Ovary (tissue), 9 donors: ENCODE data around the gene ATG14. TPM values are rescaled to one million over a fixed set of nuclear protein-coding genes. Genes with fewer than 3 reads are reported as not detected.
A peak's percentile ranks its signal among the peaks of the same experiment; 100 is the strongest.

Source experiments
- DNase-seq, 5 donors: peaks; one replicate each; pipeline ENCODE4 v3.0.0-alpha.2; 2019 to 2020
- H3K27ac ChIP-seq, 2 donors: fragments of 200-600 bp; one replicate each; pipeline versions ENCODE4 v1.5.1 to v1.8.0; 2019 to 2022
- H3K27me3 ChIP-seq: fragments of 200-600 bp; one replicate; pipeline ENCODE4 v1.8.0; 2022
- H3K36me3 ChIP-seq: fragments of 200-600 bp; sonication (generic); one replicate; pipeline ENCODE4 v1.5.1; 2019
- H3K4me1 ChIP-seq: one replicate; pipeline ENCODE4 v1.8.1; 2013; ENCODE audit warnings: mild to moderate bottlenecking, moderate library complexity; ENCODE audit not compliant: insufficient read depth
- H3K4me3 ChIP-seq: fragments of 200-600 bp; sonication (generic); one replicate; pipeline ENCODE4 v1.5.1; 2017
- H3K9me3 ChIP-seq, 2 donors: fragments of 200-600 bp in 1 of 2; sonication (generic) in 1 of 2; one replicate each; pipeline versions ENCODE4 v1.5.1 to v1.8.1; 2013 to 2019; ENCODE audit warnings: mild to moderate bottlenecking in 1 of 2, moderate library complexity in 1 of 2
- CTCF ChIP-seq, 3 donors: fragments of 450-650 bp in 2 of 3; fragments of 200-600 bp in 1 of 3; IDR thresholded peaks; one replicate each; pipeline versions ENCODE4 v1.5.1 to v1.8.0; 2016 to 2022; ENCODE audit warnings: antibody characterized with exemption in 3 of 3, mild to moderate bottlenecking in 1 of 3
- EP300 ChIP-seq: sonication (generic); formaldehyde crosslinking; IDR thresholded peaks from one replicate; pipeline ENCODE4 v1.6.1; 2017; ENCODE audit warnings: antibody characterized with exemption
- POLR2A ChIP-seq: fragments of 450-650 bp; IDR thresholded peaks from one replicate; pipeline ENCODE4 v1.6.1; 2017; ENCODE audit warnings: antibody characterized with exemption, mild to moderate bottlenecking, moderate library complexity
- WGBS, 3 donors: extraction: QIAGEN DNeasy Blood & Tissue Kit in 1 of 3; methylation state at CpG; one replicate each; pipeline versions ENCODE4 v1.1.5 to v1.1.7; 2013 to 2017; 5-methylcytosine and 5-hydroxymethylcytosine counted together
- intact Hi-C, 4 donors: fragments of 100-400 bp; cut with DNase I; formaldehyde crosslinking; loops; one replicate each; pipeline versions ENCODE4 v1.11.0 to v1.15.1; 2022 to 2023
- polyA plus RNA-seq, 2 donors: library from polyadenylated mRNA; stranded (reverse); fragments of 200-250 nt in 1 of 2; fragments of 350-450 nt in 1 of 2; fragmentation: Illumina TruSeq in 1 of 2; extraction: RNeasy Lipid Tissue Mini Kit (QIAGEN cat#74804) in 1 of 2; gene quantifications; one replicate each; pipeline ENCODE4 v1.2.3, GENCODE V29; 2013 to 2014
- total RNA-seq, 7 donors: library from RNA; depleted of rRNA in 2 of 7; stranded (reverse); fragments of >200 nt in 2 of 7; fragmentation: NEBNext Ultra II Directional in 3 of 7; extraction: Animal tissue kit (Norgen Biotek cat#: 25700) in 3 of 7; gene quantifications; one replicate each; pipeline versions ENCODE4 v1.1.0 to v1.2.4, GENCODE V29; 2016 to 2023
- donor health status: DM: no; HTN: no; CAD: no; lungs with moderate emphysema.
- donor health status: DM: no; HTN: no; CAD: no.
- donor health status: Bipolar disorder and iron deficiency.
- donor health status: DM: yes; HTN: yes; CAD: no.
- donor health status: DM: no; HTN: no; CAD: no.
- donor health status: DM: yes; HTN: yes; CAD: no.

Gene ATG14
- total and polyA plus RNA-seq, 9 donors = 9.5 to 22.5 (median 12.1) TPM

GRCh38 chr14:55430024-55430690, 18.5 kb upstream of the ATG14 start:
- Histone ChIP-seq H3K27ac (no peak overlapping the region), H3K4me1 (no peaks in the 10 kb centered on the region), H3K27me3 (no peaks in the 10 kb centered on the region), H3K36me3 (no peaks in the 10 kb centered on the region), H3K9me3 (no peaks in the 10 kb centered on the region), H3K4me3 (no peak overlapping the region)
- intact Hi-C loops = no loop called here
- WGBS, 3 donors = 5 to 12% (median 7%) methylated on average over 1 of the region's 1 CpG
- DNase-seq = peak in 1 of 5 donors; percentile 35
- TF ChIP-seq CTCF (IDR thresholded peaks at IDR 0.05) (peak in 1 of 3 donors; percentile 18), POLR2A (no peak)

DNA sequence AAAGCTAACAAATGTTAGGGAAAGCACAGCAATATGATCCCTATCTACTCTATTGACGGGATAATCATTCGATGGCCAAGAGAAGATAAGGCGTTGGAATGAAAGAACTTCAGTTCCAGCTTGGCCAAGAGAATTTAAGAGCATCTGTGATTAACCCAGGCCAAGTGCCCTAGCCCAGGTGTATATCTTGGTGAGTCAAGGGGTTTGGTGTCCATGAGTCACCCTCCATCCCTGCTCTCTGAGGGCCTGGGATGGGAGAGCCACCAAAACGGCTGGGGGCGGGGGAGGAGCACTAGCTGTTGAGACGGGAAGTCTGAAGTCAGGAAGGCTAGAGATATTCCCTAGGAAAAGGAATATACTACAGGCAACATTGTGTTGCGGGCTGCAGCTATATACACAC, 15.8 kb upstream of the ATG14 start:
- intact Hi-C loops = no loop called here

DNA sequence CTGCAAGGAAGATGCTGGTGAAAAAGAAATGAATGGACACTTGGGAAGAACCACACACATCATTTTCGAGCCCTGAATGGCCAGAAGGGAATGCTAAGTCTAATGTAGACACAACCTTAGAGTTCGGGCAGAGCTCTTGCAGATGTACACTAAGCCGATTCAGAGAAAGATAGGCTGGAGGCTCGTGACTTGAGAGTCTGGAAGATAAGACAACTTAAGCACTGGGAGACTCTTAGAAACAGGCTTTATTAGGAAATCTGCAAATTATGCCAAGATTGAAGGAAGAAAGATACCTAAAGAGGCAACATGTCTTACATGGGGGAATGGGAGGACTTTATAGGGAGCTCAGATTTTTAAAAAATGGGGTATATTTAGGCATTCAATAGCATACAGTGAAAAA, 15.3 kb upstream of the ATG14 start:
- Histone ChIP-seq H3K27me3 (no peaks in the 10 kb centered on the region), H3K4me1 (no peaks in the 10 kb centered on the region), H3K36me3 (no peaks in the 10 kb centered on the region), H3K4me3 (no peak overlapping the region), H3K27ac (no peak overlapping the region), H3K9me3 (no peaks in the 10 kb centered on the region)
- WGBS, 3 donors = 75 to 77% (median 76%) methylated on average over 4 of the region's 4 CpGs
- TF ChIP-seq CTCF (IDR thresholded peaks at IDR 0.05) (no peak), POLR2A (no peak)
- DNase-seq = no peak
- intact Hi-C loops = no loop called here

More for the DNA sequence above, 15.8 kb upstream of the ATG14 start:
- DNase-seq = no peak
- no peaks in the 10 kb centered on the region for H3K36me3 ChIP-seq
- H3K4me1 ChIP-seq = no peaks in the 10 kb centered on the region
- TF ChIP-seq CTCF (IDR thresholded peaks at IDR 0.05) (no peak), EP300 (no peak), POLR2A (no peak)
- H3K27me3 ChIP-seq = no peaks in the 10 kb centered on the region
- WGBS, 3 donors = 66 to 67% (median 66%) methylated on average over 7 of the region's 7 CpGs
- H3K4me3 ChIP-seq = no peak overlapping the region
- no peak overlapping the region for H3K27ac ChIP-seq
- no peaks in the 10 kb centered on the region for H3K9me3 ChIP-seq

DNA sequence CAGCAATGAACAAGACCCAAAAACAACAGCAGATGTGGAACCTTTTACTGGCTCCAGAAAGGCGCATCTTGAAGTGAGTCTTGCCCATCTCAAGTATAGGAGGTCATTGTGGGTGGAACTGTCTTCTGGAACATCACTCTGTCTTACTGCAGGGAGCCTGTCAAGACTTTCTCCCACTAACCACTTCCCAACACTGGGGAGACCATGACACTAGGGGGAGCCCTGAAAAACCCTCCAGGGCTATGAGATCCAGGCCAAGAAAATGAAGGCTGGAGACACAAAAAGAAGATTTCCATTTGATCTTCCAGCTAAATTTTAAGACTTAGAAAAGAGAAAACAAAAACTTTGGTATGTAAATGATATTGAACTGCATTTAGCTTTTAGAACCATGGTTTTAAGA, 13.5 kb upstream of the ATG14 start:
- H3K27ac ChIP-seq = no peak overlapping the region
- no peaks in the 10 kb centered on the region for H3K27me3 ChIP-seq
- no peaks in the 10 kb centered on the region for H3K4me1 ChIP-seq
- H3K36me3 ChIP-seq = no peaks in the 10 kb centered on the region
- H3K4me3 ChIP-seq = no peak overlapping the region
- no peak for TF ChIP-seq CTCF (IDR thresholded peaks at IDR 0.05)
- TF ChIP-seq POLR2A = no peak
- TF ChIP-seq EP300 = no peak
- no peak for DNase-seq
- intact Hi-C loops = no loop called here
- 83 to 87% (median 84%) methylated on average over 1 of the region's 1 CpG for WGBS, 3 donors
- H3K9me3 ChIP-seq = no peaks in the 10 kb centered on the region
